GM18508 (cell line): ENCODE data around the gene FGFR3.

Source experiments
- ATAC-seq: cut with Tn5 transposase; IDR thresholded peaks from one replicate; pipeline ENCODE4 v1.9.1; 2021; ENCODE audit warnings: moderate number of reproducible peaks; ENCODE audit not compliant: insufficient read depth, unreplicated experiment

Gene FGFR3

GRCh38 chr4:1755297-1755696 is 37.8 kb upstream of the FGFR3 start:
- no peak for ATAC-seq

GRCh38 chr4:1756079-1756478 is 37.0 kb upstream of the FGFR3 start:
- no peak for ATAC-seq

- no peak for ATAC-seq
Observed at GRCh38 chr4:1756893-1757779, 36.0 kb upstream of the FGFR3 start.

GRCh38 chr4:1757836-1758235 is 35.3 kb upstream of the FGFR3 start:
- no peak for ATAC-seq

- no peak for ATAC-seq
Observed at GRCh38 chr4:1758306-1759121, 34.6 kb upstream of the FGFR3 start.

- ATAC-seq = no peak
Observed at GRCh38 chr4:1759170-1759817, 33.8 kb upstream of the FGFR3 start.

GRCh38 chr4:1759818-1760223 is 33.3 kb upstream of the FGFR3 start:
- ATAC-seq = no peak

GRCh38 chr4:1760521-1761071 is 32.5 kb upstream of the FGFR3 start:
- ATAC-seq = no peak

- ATAC-seq = no peak
Observed at GRCh38 chr4:1761130-1761689, 31.9 kb upstream of the FGFR3 start.

GRCh38 chr4:1762264-1763010 is 30.7 kb upstream of the FGFR3 start:
- no peak for ATAC-seq

GRCh38 chr4:1763070-1763549 is 30.0 kb upstream of the FGFR3 start:
- ATAC-seq = no peak

GRCh38 chr4:1763550-1764080 is 29.5 kb upstream of the FGFR3 start:
- ATAC-seq = no peak

- ATAC-seq = no peak
Observed at GRCh38 chr4:1764670-1765069, 28.4 kb upstream of the FGFR3 start.

GRCh38 chr4:1765409-1766072 is 27.6 kb upstream of the FGFR3 start:
- no peak for ATAC-seq

GRCh38 chr4:1766106-1767060 is 26.7 kb upstream of the FGFR3 start:
- ATAC-seq = no peak

- ATAC-seq = no peak
Observed at GRCh38 chr4:1767061-1767769, 25.9 kb upstream of the FGFR3 start.

GRCh38 chr4:1767770-1768366 is 25.2 kb upstream of the FGFR3 start:
- no peak for ATAC-seq
